ENCODE data around the gene ALKBH6. TPM values are rescaled to one million over a fixed set of nuclear protein-coding genes. Genes with fewer than 3 reads are reported as not detected.

The ALKBH6 gene
- total and polyA plus RNA-seq, 9 of the 15 experiments (the other 6 are each of a cell fraction or from before 2014, with no cell fraction given) = 0.67 to 62.0 (median 34.5) TPM

DNA sequence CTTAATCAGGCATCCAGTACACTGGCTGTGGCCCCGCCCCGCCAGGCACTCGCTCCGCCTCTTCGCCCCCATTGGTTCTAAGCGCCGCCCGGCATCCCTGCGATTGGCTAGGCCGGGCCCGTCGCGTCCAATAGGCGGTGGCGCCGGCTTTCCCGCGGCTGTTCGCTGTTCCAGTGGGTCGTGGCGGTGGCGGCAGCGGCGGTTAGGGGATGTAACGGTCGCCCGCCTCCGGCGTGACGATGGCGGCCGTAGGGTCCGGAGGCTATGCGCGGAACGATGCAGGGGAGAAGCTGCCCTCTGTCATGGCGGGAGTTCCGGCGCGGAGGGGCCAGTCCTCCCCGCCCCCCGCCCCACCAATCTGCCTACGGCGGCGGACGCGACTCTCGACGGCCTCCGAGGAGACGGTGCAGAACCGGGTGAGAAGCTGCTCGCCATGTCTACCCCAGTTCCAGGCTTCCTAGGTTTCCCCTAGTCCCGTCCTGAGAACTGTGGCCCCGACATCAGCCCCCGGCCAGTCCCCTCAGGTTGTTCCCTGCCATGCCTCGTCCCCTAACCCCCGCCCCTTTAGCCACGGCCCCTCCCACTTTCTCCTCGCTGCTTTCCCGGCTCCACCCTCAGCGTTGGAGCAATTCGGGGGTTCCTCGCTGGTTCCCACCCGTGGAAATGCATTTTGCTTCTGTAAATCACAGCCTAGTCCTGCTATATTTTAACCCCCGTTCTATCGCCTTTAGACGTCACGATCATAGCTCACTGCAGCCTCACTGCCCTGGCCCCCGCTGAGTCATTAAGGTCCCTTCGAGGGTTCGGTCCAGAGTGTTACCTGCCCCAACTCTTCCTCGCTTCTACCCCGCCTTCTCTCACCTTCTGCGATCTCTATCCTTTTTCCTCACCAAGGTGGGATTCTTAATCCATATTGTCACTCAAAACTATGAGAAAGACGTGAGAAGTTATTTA, 41.0 kb upstream of the ALKBH6 start, which contains the start of gene WDR62 (continued):
- TF ChIP-seq ZNF449 (CRISPR knock-in tag; IDR thresholded peaks at IDR 0.05) (no peak), ZNF282 (CRISPR knock-in tag; IDR thresholded peaks at IDR 0.05) (no peak), SAP30 (IDR thresholded peaks at IDR 0.05; ENCODE audit: borderline replicate concordance, insufficient read depth, low read depth, low read length, poor library complexity, severe bottlenecking) (peak; percentile 99), SIN3A (IDR thresholded peaks at IDR 0.05; ENCODE audit: borderline replicate concordance in 2 of 2, control insufficient read depth in 1 of 2, low read depth in 2 of 2, low read length in 2 of 2) (no peak; a peak in 1 of 4 replicates), ARHGAP35 (IDR thresholded peaks at IDR 0.05; ENCODE audit: partially characterized antibody) (no peak), ZFPM2 (CRISPR knock-in tag; IDR thresholded peaks at IDR 0.05) (no peak), THAP7 (CRISPR knock-in tag; IDR thresholded peaks at IDR 0.05) (no peak), ZC3H4 (CRISPR knock-in tag; IDR thresholded peaks at IDR 0.05; ENCODE audit: borderline replicate concordance) (no peak), SUPT5H (IDR thresholded peaks at IDR 0.05) (peak; percentile 85), GTF2F1 (IDR thresholded peaks at IDR 0.05; ENCODE audit: low read depth, low read length) (no peak)
- TF ChIP-seq, protein P1, sequence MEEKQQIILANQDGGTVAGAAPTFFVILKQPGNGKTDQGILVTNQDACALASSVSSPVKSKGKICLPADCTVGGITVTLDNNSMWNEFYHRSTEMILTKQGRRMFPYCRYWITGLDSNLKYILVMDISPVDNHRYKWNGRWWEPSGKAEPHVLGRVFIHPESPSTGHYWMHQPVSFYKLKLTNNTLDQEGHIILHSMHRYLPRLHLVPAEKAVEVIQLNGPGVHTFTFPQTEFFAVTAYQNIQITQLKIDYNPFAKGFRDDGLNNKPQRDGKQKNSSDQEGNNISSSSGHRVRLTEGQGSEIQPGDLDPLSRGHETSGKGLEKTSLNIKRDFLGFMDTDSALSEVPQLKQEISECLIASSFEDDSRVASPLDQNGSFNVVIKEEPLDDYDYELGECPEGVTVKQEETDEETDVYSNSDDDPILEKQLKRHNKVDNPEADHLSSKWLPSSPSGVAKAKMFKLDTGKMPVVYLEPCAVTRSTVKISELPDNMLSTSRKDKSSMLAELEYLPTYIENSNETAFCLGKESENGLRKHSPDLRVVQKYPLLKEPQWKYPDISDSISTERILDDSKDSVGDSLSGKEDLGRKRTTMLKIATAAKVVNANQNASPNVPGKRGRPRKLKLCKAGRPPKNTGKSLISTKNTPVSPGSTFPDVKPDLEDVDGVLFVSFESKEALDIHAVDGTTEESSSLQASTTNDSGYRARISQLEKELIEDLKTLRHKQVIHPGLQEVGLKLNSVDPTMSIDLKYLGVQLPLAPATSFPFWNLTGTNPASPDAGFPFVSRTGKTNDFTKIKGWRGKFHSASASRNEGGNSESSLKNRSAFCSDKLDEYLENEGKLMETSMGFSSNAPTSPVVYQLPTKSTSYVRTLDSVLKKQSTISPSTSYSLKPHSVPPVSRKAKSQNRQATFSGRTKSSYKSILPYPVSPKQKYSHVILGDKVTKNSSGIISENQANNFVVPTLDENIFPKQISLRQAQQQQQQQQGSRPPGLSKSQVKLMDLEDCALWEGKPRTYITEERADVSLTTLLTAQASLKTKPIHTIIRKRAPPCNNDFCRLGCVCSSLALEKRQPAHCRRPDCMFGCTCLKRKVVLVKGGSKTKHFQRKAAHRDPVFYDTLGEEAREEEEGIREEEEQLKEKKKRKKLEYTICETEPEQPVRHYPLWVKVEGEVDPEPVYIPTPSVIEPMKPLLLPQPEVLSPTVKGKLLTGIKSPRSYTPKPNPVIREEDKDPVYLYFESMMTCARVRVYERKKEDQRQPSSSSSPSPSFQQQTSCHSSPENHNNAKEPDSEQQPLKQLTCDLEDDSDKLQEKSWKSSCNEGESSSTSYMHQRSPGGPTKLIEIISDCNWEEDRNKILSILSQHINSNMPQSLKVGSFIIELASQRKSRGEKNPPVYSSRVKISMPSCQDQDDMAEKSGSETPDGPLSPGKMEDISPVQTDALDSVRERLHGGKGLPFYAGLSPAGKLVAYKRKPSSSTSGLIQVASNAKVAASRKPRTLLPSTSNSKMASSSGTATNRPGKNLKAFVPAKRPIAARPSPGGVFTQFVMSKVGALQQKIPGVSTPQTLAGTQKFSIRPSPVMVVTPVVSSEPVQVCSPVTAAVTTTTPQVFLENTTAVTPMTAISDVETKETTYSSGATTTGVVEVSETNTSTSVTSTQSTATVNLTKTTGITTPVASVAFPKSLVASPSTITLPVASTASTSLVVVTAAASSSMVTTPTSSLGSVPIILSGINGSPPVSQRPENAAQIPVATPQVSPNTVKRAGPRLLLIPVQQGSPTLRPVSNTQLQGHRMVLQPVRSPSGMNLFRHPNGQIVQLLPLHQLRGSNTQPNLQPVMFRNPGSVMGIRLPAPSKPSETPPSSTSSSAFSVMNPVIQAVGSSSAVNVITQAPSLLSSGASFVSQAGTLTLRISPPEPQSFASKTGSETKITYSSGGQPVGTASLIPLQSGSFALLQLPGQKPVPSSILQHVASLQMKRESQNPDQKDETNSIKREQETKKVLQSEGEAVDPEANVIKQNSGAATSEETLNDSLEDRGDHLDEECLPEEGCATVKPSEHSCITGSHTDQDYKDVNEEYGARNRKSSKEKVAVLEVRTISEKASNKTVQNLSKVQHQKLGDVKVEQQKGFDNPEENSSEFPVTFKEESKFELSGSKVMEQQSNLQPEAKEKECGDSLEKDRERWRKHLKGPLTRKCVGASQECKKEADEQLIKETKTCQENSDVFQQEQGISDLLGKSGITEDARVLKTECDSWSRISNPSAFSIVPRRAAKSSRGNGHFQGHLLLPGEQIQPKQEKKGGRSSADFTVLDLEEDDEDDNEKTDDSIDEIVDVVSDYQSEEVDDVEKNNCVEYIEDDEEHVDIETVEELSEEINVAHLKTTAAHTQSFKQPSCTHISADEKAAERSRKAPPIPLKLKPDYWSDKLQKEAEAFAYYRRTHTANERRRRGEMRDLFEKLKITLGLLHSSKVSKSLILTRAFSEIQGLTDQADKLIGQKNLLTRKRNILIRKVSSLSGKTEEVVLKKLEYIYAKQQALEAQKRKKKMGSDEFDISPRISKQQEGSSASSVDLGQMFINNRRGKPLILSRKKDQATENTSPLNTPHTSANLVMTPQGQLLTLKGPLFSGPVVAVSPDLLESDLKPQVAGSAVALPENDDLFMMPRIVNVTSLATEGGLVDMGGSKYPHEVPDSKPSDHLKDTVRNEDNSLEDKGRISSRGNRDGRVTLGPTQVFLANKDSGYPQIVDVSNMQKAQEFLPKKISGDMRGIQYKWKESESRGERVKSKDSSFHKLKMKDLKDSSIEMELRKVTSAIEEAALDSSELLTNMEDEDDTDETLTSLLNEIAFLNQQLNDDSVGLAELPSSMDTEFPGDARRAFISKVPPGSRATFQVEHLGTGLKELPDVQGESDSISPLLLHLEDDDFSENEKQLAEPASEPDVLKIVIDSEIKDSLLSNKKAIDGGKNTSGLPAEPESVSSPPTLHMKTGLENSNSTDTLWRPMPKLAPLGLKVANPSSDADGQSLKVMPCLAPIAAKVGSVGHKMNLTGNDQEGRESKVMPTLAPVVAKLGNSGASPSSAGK (IDR thresholded peaks at IDR 0.05) = peak; percentile 79

Data from K562 (cell line).